Skeletal muscle tissue (tissue), 4 donors: ENCODE measurements around the gene SULT4A1. TPM values are rescaled to one million over a fixed set of nuclear protein-coding genes. Genes with fewer than 3 reads are reported as not detected.

ENCODE experiments used
- H3K27ac ChIP-seq: one replicate; pipeline ENCODE4 v1.7.0; 2013; ENCODE audit warnings: mild to moderate bottlenecking, low read depth, low read length, inconsistent platforms
- H3K27me3 ChIP-seq, 3 donors: one replicate each; pipeline ENCODE4 v1.7.0; 2013; ENCODE audit warnings: low read length in 3 of 3; ENCODE audit not compliant: control insufficient read depth in 3 of 3, insufficient read depth in 3 of 3
- H3K36me3 ChIP-seq, 3 donors: one replicate each; pipeline ENCODE4 v1.7.0; 2013; ENCODE audit warnings: low read length in 3 of 3; ENCODE audit not compliant: control insufficient read depth in 3 of 3, insufficient read depth in 3 of 3
- H3K4me1 ChIP-seq, 3 donors: one replicate each; pipeline ENCODE4 v1.7.0; 2013; ENCODE audit warnings: low read length in 3 of 3, mild to moderate bottlenecking in 3 of 3; ENCODE audit not compliant: control insufficient read depth in 3 of 3, insufficient read depth in 3 of 3
- H3K4me3 ChIP-seq, 3 donors: one replicate each; pipeline ENCODE4 v1.7.0; 2013; ENCODE audit warnings: low read length in 3 of 3
- H3K9ac ChIP-seq, 3 donors: one replicate each; pipeline ENCODE4 v1.7.0; 2013; ENCODE audit warnings: low read length in 3 of 3, mild to moderate bottlenecking in 3 of 3, moderate library complexity in 2 of 3, low read depth in 1 of 3
- H3K9me3 ChIP-seq, 3 donors: one replicate each; pipeline ENCODE4 v1.7.0; 2013; ENCODE audit warnings: low read length in 3 of 3; ENCODE audit not compliant: control insufficient read depth in 3 of 3
- total RNA-seq: library from RNA; depleted of rRNA; stranded (reverse); fragments of >200 nt; gene quantifications from one replicate; pipeline ENCODE4 v1.2.3, GENCODE V29; 2014
- donor health status: Osteomylitis.

SULT4A1 gene
- total RNA-seq, 1 donor from 2014 or later: under 0.01 TPM

GRCh38 chr22:43824724-43825420 lies 37.4 kb downstream of the SULT4A1 start:
- peaks cover 10 to 27% (median 21%) of the 10 kb centered on the region in 3 donors for H3K4me1 ChIP-seq
- no peak overlapping the region for H3K9ac ChIP-seq
- no peaks in the 10 kb centered on the region for H3K36me3 ChIP-seq
- no peaks in the 10 kb centered on the region for H3K9me3 ChIP-seq
- peaks cover 50 to 59% (median 57%) of the 10 kb centered on the region in 3 donors for H3K27me3 ChIP-seq
- H3K4me3 ChIP-seq: no peak overlapping the region
- no peak overlapping the region for H3K27ac ChIP-seq

- no peaks in the 10 kb centered on the region for H3K9me3 ChIP-seq
- no peak overlapping the region for H3K27ac ChIP-seq
- no peak overlapping the region for H3K4me3 ChIP-seq
- no peak overlapping the region for H3K9ac ChIP-seq
- H3K27me3 ChIP-seq: peaks cover 57 to 67% (median 64%) of the 10 kb centered on the region in 3 donors
- H3K36me3 ChIP-seq: no peaks in the 10 kb centered on the region
- H3K4me1 ChIP-seq: peaks cover 3 to 19% (median 14%) of the 10 kb centered on the region in 3 donors
Observed at GRCh38 chr22:43823911-43824665, 38.2 kb downstream of the SULT4A1 start.

DNA sequence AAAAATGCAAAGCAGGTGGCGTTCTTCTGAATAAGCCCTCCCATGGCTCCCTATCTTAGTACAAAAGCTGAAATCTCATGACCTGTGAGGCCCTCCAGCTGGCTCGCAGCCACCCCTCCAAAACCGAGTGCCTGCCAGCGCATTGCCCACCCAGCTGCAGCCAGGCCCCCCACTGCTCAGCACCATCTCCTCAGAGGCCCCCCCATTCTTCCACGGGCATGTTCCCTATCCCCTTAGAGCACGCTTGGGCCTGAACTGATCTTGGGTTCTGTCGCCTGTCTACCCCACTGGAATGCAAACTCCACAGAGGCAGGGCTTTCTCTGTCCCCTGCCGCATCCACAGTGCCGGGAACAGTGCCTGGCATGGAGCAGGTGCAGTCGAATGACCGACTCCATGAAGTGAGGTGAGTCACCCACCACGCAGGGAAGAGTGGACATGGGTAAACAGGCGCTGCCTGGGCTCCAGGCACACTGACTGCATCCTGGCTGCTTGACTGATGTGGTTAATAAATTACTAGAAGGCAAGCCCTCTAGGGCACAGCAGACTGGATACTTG lies 38.9 kb downstream of the SULT4A1 start:
- Histone ChIP-seq H3K9me3 (no peaks in the 10 kb centered on the region), H3K27me3 (peaks cover 59 to 71% (median 64%) of the 10 kb centered on the region in 3 donors), H3K4me3 (no peak overlapping the region), H3K36me3 (no peaks in the 10 kb centered on the region), H3K9ac (no peak overlapping the region), H3K27ac (no peak overlapping the region), H3K4me1 (peaks cover 0 to 13% (median 7%) of the 10 kb centered on the region in 3 donors)

- Histone ChIP-seq H3K27ac (no peak overlapping the region), H3K4me1 (peaks cover 0 to 8% (median 6%) of the 10 kb centered on the region in 3 donors), H3K27me3 (peaks cover 59 to 69% (median 64%) of the 10 kb centered on the region in 3 donors), H3K9ac (no peak overlapping the region), H3K36me3 (no peaks in the 10 kb centered on the region), H3K4me3 (no peak overlapping the region), H3K9me3 (no peaks in the 10 kb centered on the region)
Observed at GRCh38 chr22:43821606-43822425, 40.5 kb downstream of the SULT4A1 start.

GRCh38 chr22:43820651-43821305 lies 41.5 kb downstream of the SULT4A1 start:
- H3K4me1 ChIP-seq: peaks cover 0 to 3% (median 0%) of the 10 kb centered on the region in 3 donors
- no peak overlapping the region for H3K4me3 ChIP-seq
- peaks cover 54 to 69% (median 58%) of the 10 kb centered on the region in 3 donors for H3K27me3 ChIP-seq
- H3K36me3 ChIP-seq: no peaks in the 10 kb centered on the region
- no peaks in the 10 kb centered on the region for H3K9me3 ChIP-seq
- H3K9ac ChIP-seq: no peak overlapping the region
- H3K27ac ChIP-seq: no peak overlapping the region

- Histone ChIP-seq H3K36me3 (no peaks in the 10 kb centered on the region), H3K27ac (no peak overlapping the region), H3K27me3 (peaks cover 52 to 65% (median 54%) of the 10 kb centered on the region in 3 donors), H3K4me3 (no peak overlapping the region), H3K9me3 (no peaks in the 10 kb centered on the region), H3K4me1 (no peaks in the 10 kb centered on the region), H3K9ac (no peak overlapping the region)
Observed at GRCh38 chr22:43819931-43820640, 42.2 kb downstream of the SULT4A1 start.

GRCh38 chr22:43819421-43819921 lies 42.8 kb downstream of the SULT4A1 start:
- Histone ChIP-seq H3K27ac (no peak overlapping the region), H3K36me3 (no peaks in the 10 kb centered on the region), H3K27me3 (peaks cover 49 to 59% (median 50%) of the 10 kb centered on the region in 3 donors), H3K9me3 (no peaks in the 10 kb centered on the region), H3K9ac (no peak overlapping the region), H3K4me1 (no peaks in the 10 kb centered on the region), H3K4me3 (no peak overlapping the region)

GRCh38 chr22:43818981-43819380 lies 43.3 kb downstream of the SULT4A1 start:
- Histone ChIP-seq H3K27ac (no peak overlapping the region), H3K36me3 (no peaks in the 10 kb centered on the region), H3K4me3 (no peak overlapping the region), H3K27me3 (peaks cover 44 to 54% (median 49%) of the 10 kb centered on the region in 3 donors), H3K9ac (no peak overlapping the region), H3K4me1 (no peaks in the 10 kb centered on the region), H3K9me3 (no peaks in the 10 kb centered on the region)
